ENCODE measurements around the gene REV3L. TPM values are rescaled to one million over a fixed set of nuclear protein-coding genes. Genes with fewer than 3 reads are reported as not detected.
A peak's percentile ranks its signal among the peaks of the same experiment; 100 is the strongest.

REV3L gene
- polyA plus RNA-seq, 4 donors: 4.2 to 16.8 (median 8.4) TPM

DNA sequence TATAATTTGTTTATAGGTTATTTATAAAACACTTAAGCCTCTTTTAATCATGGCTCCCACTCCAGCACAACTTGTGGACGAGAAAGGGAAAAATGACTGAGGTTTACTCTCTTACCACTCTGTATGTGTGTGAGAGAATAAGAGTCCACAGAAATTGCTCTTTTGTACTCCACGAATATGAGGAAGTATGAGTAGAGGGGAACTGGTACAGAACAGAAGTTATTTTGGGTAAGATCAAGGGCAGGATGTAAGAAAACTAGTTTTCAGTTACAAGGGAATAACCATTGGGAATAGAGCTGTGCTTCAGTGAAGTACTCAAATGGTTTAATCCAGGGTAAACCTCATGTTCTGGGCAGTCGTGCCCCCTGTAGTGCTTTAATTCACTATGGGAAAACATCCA, 72.6 kb downstream of the REV3L start:
- Histone ChIP-seq H3K36me3 (ENCODE audit: control insufficient read depth in 3 of 3, insufficient read depth in 2 of 3, low read depth in 1 of 3, low read length in 3 of 3) (peaks cover 0 to 14% (median 2%) of the 10 kb centered on the region in 3 donors), H3K9me3 (ENCODE audit: control insufficient read depth in 2 of 2, insufficient read depth in 1 of 2, low read depth in 1 of 2, low read length in 1 of 2) (no peaks in the 10 kb centered on the region), H3K4me1 (ENCODE audit: control insufficient read depth in 3 of 3, insufficient read depth in 2 of 3, low read depth in 1 of 3, low read length in 2 of 3) (no peaks in the 10 kb centered on the region), H3K4me3 (ENCODE audit: low read depth in 1 of 3, low read length in 3 of 3) (no peak overlapping the region), H3K27me3 (ENCODE audit: control insufficient read depth in 3 of 3, insufficient read depth in 3 of 3, low read length in 3 of 3) (no peaks in the 10 kb centered on the region), H3K27ac (ENCODE audit: low read depth in 1 of 3, low read length in 2 of 3) (no peak overlapping the region)
- no peak for DNase-seq
- FAIRE-seq: no peak
- 65 to 87% (median 75%) methylated on average over 3 of the region's 3 CpGs for WGBS, 3 donors

DNA sequence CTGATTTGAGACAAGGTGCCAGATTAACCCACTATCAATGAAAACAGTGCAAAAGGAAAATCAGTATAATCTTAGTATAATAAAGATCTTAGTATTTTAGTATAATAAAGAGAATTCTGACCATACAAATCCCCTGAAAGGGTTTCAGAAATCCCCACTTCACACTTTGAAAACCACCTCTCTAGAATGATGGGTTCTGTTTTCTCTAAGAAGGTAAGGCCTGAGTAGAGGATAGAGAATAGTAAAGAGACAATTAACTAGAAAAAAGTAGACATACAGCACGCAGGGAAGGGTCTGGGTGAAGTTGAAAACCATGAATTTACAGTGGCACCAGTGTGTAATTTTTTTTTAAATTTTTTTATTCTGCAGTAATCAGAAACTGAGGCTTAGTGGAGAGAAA, 73.6 kb downstream of the REV3L start:
- Histone ChIP-seq H3K27ac (ENCODE audit: low read depth in 1 of 3, low read length in 2 of 3) (no peak overlapping the region), H3K36me3 (ENCODE audit: control insufficient read depth in 3 of 3, insufficient read depth in 2 of 3, low read depth in 1 of 3, low read length in 3 of 3) (peaks cover 0 to 14% (median 2%) of the 10 kb centered on the region in 3 donors), H3K9me3 (ENCODE audit: control insufficient read depth in 2 of 2, insufficient read depth in 1 of 2, low read depth in 1 of 2, low read length in 1 of 2) (no peaks in the 10 kb centered on the region), H3K4me1 (ENCODE audit: control insufficient read depth in 3 of 3, insufficient read depth in 2 of 3, low read depth in 1 of 3, low read length in 2 of 3) (no peaks in the 10 kb centered on the region), H3K4me3 (ENCODE audit: low read depth in 1 of 3, low read length in 3 of 3) (no peak overlapping the region), H3K27me3 (ENCODE audit: control insufficient read depth in 3 of 3, insufficient read depth in 3 of 3, low read length in 3 of 3) (no peaks in the 10 kb centered on the region)
- FAIRE-seq: no peak
- no peak for DNase-seq
- 84 to 91% (median 84%) methylated on average over 1 of the region's 1 CpG for WGBS, 3 donors

DNA sequence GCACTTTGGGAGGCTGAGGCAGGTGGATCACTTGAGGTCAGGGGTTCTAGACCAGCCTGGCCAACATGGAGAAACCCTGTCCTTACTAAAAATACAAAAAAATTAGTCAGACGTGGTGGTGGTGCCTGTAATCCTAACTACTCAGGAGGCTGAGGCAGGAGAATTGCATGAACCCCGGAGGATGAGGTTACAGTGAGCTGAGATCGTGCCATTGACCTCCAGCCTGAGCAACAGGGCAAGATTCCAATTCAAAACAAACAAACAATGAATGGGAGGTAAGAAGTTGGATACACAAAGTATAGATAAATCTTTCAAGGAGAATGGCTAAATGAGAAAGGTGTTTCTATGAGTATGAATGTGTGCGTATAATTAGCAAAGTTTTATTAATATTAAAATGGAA, 75.3 kb downstream of the REV3L start:
- Histone ChIP-seq H3K4me3 (ENCODE audit: low read depth in 1 of 3, low read length in 3 of 3) (no peak overlapping the region), H3K27ac (ENCODE audit: low read depth in 1 of 3, low read length in 2 of 3) (no peak overlapping the region), H3K4me1 (ENCODE audit: control insufficient read depth in 3 of 3, insufficient read depth in 2 of 3, low read depth in 1 of 3, low read length in 2 of 3) (no peaks in the 10 kb centered on the region), H3K36me3 (ENCODE audit: control insufficient read depth in 3 of 3, insufficient read depth in 2 of 3, low read depth in 1 of 3, low read length in 3 of 3) (peaks cover 2 to 14% (median 8%) of the 10 kb centered on the region in 3 donors), H3K27me3 (ENCODE audit: control insufficient read depth in 3 of 3, insufficient read depth in 3 of 3, low read length in 3 of 3) (no peaks in the 10 kb centered on the region), H3K9me3 (ENCODE audit: control insufficient read depth in 2 of 2, insufficient read depth in 1 of 2, low read depth in 1 of 2, low read length in 1 of 2) (no peaks in the 10 kb centered on the region)
- no peak for DNase-seq
- FAIRE-seq: no peak
- 85 to 86% (median 86%) methylated on average over 4 of the region's 4 CpGs for WGBS, 3 donors

- peaks cover 4 to 17% (median 8%) of the 10 kb centered on the region in 3 donors for H3K36me3 ChIP-seq (ENCODE audit: control insufficient read depth in 3 of 3, insufficient read depth in 2 of 3, low read depth in 1 of 3, low read length in 3 of 3)
- no peak overlapping the region for H3K4me3 ChIP-seq (ENCODE audit: low read depth in 1 of 3, low read length in 3 of 3)
- WGBS, 3 donors: 60 to 75% (median 67%) methylated on average over 3 of the region's 3 CpGs
- no peaks in the 10 kb centered on the region for H3K9me3 ChIP-seq (ENCODE audit: control insufficient read depth in 2 of 2, insufficient read depth in 1 of 2, low read depth in 1 of 2, low read length in 1 of 2)
- DNase-seq (no peak), FAIRE-seq (no peak)
- H3K27me3 ChIP-seq (ENCODE audit: control insufficient read depth in 3 of 3, insufficient read depth in 3 of 3, low read length in 3 of 3): no peaks in the 10 kb centered on the region
- H3K4me1 ChIP-seq (ENCODE audit: control insufficient read depth in 3 of 3, insufficient read depth in 2 of 3, low read depth in 1 of 3, low read length in 2 of 3): no peaks in the 10 kb centered on the region
- no peak overlapping the region for H3K27ac ChIP-seq (ENCODE audit: low read depth in 1 of 3, low read length in 2 of 3)
These were observed 76.8 kb downstream of the REV3L start for GRCh38 chr6:111406200-111406721.

DNA sequence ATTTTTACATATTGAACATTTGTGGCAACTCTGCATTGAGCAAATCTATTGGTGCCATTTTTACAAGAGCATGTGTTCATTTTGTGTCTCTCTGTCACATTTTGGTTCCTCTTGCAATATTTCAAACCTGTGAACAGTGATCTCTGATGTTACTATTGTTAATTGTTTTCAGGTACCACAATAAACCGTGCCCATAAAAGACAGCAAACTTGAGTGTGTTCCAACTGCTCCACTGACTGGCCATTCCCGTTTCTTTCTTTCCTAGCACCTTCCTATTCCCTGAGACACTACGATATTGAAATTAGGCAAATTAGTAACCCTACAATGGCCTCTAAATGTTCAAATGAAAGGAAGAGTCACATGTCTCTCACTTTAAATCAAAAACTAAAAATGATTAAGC, 79.6 kb downstream of the REV3L start:
- Histone ChIP-seq H3K9me3 (ENCODE audit: control insufficient read depth in 2 of 2, insufficient read depth in 1 of 2, low read depth in 1 of 2, low read length in 1 of 2) (no peaks in the 10 kb centered on the region), H3K27ac (ENCODE audit: low read depth in 1 of 3, low read length in 2 of 3) (no peak overlapping the region), H3K36me3 (ENCODE audit: control insufficient read depth in 3 of 3, insufficient read depth in 2 of 3, low read depth in 1 of 3, low read length in 3 of 3) (peaks cover 4 to 9% (median 8%) of the 10 kb centered on the region in 3 donors), H3K27me3 (ENCODE audit: control insufficient read depth in 3 of 3, insufficient read depth in 3 of 3, low read length in 3 of 3) (no peaks in the 10 kb centered on the region), H3K4me1 (ENCODE audit: control insufficient read depth in 3 of 3, insufficient read depth in 2 of 3, low read depth in 1 of 3, low read length in 2 of 3) (no peaks in the 10 kb centered on the region), H3K4me3 (ENCODE audit: low read depth in 1 of 3, low read length in 3 of 3) (no peak overlapping the region)
- WGBS, 3 donors: 83 to 89% (median 88%) methylated on average over 3 of the region's 3 CpGs
- no peak for DNase-seq
- no peak for FAIRE-seq

DNA sequence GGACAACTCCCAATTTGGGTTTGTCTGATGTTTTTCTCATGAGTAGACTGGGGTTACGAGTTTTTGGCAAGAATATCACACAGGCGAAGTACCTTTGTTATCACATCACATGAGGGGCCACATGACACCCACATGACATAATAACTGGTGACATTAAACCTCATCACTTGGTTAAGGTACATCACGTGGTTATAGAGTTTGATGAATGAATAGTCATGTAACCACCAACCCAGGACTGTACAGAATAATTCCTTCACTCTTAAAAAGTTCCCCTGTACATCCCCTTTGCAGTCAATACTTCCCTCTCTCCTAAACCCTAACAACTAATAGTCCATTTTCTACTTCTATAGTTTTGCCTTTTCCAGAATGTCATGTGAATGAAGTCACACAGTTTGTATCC, 83.4 kb downstream of the REV3L start:
- no peak overlapping the region for H3K27ac ChIP-seq (ENCODE audit: low read depth in 1 of 3, low read length in 2 of 3)
- DNase-seq (no peak), FAIRE-seq (no peak)
- no peaks in the 10 kb centered on the region for H3K4me1 ChIP-seq (ENCODE audit: control insufficient read depth in 3 of 3, insufficient read depth in 2 of 3, low read depth in 1 of 3, low read length in 2 of 3)
- peaks cover 0 to 2% of the 10 kb centered on the region in 2 donors for H3K9me3 ChIP-seq (ENCODE audit: control insufficient read depth in 2 of 2, insufficient read depth in 1 of 2, low read depth in 1 of 2, low read length in 1 of 2)
- H3K27me3 ChIP-seq (ENCODE audit: control insufficient read depth in 3 of 3, insufficient read depth in 3 of 3, low read length in 3 of 3): no peaks in the 10 kb centered on the region
- 88 to 91% (median 89%) methylated on average over 3 of the region's 3 CpGs for WGBS, 3 donors
- H3K36me3 ChIP-seq (ENCODE audit: control insufficient read depth in 3 of 3, insufficient read depth in 2 of 3, low read depth in 1 of 3, low read length in 3 of 3): peaks cover 4 to 7% (median 6%) of the 10 kb centered on the region in 3 donors
- H3K4me3 ChIP-seq (ENCODE audit: low read depth in 1 of 3, low read length in 3 of 3): no peak overlapping the region

DNA sequence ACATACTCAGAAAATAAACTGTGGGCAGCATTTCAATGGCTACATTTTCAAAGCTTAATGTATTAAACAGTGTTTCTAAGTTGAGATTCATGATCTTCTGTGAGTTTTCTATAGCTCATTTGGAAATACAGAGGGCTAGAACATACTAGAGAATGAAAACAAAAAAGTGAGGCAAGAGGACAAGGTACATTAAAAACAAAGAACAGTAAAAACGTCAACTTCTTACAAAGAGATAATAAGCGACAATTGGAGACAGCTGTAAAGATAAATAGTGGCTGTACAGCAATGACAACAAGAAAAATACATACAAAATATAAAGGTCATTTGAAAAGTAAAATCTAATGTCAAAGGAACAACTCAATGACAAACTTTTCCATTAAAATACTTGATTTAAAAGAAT, 94.3 kb downstream of the REV3L start:
- Histone ChIP-seq H3K27ac (ENCODE audit: low read depth in 1 of 3, low read length in 2 of 3) (no peak overlapping the region), H3K4me1 (ENCODE audit: control insufficient read depth in 3 of 3, insufficient read depth in 2 of 3, low read depth in 1 of 3, low read length in 2 of 3) (no peaks in the 10 kb centered on the region), H3K4me3 (ENCODE audit: low read depth in 1 of 3, low read length in 3 of 3) (no peak overlapping the region), H3K36me3 (ENCODE audit: control insufficient read depth in 3 of 3, insufficient read depth in 2 of 3, low read depth in 1 of 3, low read length in 3 of 3) (peaks cover 2 to 15% (median 3%) of the 10 kb centered on the region in 3 donors), H3K9me3 (ENCODE audit: control insufficient read depth in 2 of 2, insufficient read depth in 1 of 2, low read depth in 1 of 2, low read length in 1 of 2) (no peaks in the 10 kb centered on the region), H3K27me3 (ENCODE audit: control insufficient read depth in 3 of 3, insufficient read depth in 3 of 3, low read length in 3 of 3) (no peaks in the 10 kb centered on the region)
- FAIRE-seq: no peak
- 9 to 59% (median 38%) methylated on average over 2 of the region's 2 CpGs for WGBS, 3 donors
- DNase-seq: peak in 1 of 2 donors; percentile 59

GRCh38 chr6:111382476-111383294, 100.3 kb downstream of the REV3L start:
- H3K4me1 ChIP-seq (ENCODE audit: control insufficient read depth in 3 of 3, insufficient read depth in 2 of 3, low read depth in 1 of 3, low read length in 2 of 3): no peaks in the 10 kb centered on the region
- H3K36me3 ChIP-seq (ENCODE audit: control insufficient read depth in 3 of 3, insufficient read depth in 2 of 3, low read depth in 1 of 3, low read length in 3 of 3): peaks cover 0 to 23% (median 8%) of the 10 kb centered on the region in 3 donors
- peak in 1 of 2 donors; percentile 3 for DNase-seq
- no peak overlapping the region for H3K27ac ChIP-seq (ENCODE audit: low read depth in 1 of 3, low read length in 2 of 3)
- no peaks in the 10 kb centered on the region for H3K27me3 ChIP-seq (ENCODE audit: control insufficient read depth in 3 of 3, insufficient read depth in 3 of 3, low read length in 3 of 3)
- no peaks in the 10 kb centered on the region for H3K9me3 ChIP-seq (ENCODE audit: control insufficient read depth in 2 of 2, insufficient read depth in 1 of 2, low read depth in 1 of 2, low read length in 1 of 2)
- H3K4me3 ChIP-seq (ENCODE audit: low read depth in 1 of 3, low read length in 3 of 3): no peak overlapping the region
- WGBS, 3 donors: 86 to 91% (median 89%) methylated on average over 9 of the region's 9 CpGs
- no peak for FAIRE-seq

Measured in small intestine (tissue), 7 donors.